Measurements from ENCODE around the gene POLR2C.
A peak's percentile ranks its signal among the peaks of the same experiment; 100 is the strongest.

DNA sequence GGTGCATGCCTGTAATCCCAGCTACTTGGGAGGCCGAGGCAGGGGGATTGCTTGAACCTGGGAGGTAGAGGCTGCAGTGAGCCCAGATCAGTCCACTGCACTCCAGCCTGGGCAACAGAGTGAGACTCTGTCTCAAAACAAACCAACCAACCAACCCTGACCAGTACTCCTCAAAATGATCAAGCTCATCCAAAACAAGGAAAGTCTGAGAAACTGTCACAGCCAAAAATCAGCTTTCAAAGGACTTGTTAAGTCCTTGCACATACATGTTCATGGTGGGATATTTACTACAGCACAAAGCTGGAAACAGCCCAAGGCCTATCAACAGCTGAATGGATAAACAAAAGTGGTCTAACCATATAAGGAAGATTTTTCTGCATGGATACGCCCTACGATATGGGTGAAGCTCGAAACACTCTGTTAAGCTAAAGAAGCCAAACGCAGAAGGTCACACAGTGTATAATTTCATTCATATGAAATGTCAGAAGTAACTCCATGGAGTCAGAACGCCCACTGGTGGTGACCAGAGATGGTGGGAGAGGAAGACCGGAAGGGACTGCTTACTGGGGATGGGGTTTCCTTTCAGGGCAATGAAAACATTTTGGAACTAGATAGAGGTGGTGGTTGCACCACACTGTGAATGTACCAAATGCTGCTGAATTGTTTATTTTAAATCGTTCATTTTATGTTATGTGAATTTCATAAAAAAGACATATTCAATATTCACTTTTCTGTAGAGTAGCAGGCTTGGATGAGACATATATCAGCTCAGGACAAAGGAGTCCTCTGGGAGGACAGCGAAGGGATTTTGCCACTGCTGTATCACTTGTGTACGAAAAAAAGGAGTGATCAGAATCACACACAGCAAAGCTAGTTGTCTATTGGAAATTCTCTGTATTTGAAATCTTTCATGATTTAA is 40.2 kb upstream of the POLR2C start:
- TF ChIP-seq POLR2A (IDR thresholded peaks at IDR 0.05) (no peak), POLR2AphosphoS5 (IDR thresholded peaks at IDR 0.05) (no peak)
- TF ChIP-seq, protein P1, sequence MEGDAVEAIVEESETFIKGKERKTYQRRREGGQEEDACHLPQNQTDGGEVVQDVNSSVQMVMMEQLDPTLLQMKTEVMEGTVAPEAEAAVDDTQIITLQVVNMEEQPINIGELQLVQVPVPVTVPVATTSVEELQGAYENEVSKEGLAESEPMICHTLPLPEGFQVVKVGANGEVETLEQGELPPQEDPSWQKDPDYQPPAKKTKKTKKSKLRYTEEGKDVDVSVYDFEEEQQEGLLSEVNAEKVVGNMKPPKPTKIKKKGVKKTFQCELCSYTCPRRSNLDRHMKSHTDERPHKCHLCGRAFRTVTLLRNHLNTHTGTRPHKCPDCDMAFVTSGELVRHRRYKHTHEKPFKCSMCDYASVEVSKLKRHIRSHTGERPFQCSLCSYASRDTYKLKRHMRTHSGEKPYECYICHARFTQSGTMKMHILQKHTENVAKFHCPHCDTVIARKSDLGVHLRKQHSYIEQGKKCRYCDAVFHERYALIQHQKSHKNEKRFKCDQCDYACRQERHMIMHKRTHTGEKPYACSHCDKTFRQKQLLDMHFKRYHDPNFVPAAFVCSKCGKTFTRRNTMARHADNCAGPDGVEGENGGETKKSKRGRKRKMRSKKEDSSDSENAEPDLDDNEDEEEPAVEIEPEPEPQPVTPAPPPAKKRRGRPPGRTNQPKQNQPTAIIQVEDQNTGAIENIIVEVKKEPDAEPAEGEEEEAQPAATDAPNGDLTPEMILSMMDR (IDR thresholded peaks at IDR 0.05) = peak; percentile 50 to 80 (median 68)

All from gastroesophageal sphincter (tissue), 3 donors.